Gastroesophageal sphincter (tissue), 3 donors: ENCODE measurements around the gene MAGEL2.

ENCODE experiments used
- EP300 ChIP-seq: sonication (generic); formaldehyde crosslinking; IDR thresholded peaks from one replicate; pipeline ENCODE4 v1.6.1; 2017; ENCODE audit warnings: antibody characterized with exemption, mild to moderate bottlenecking
- TF ChIP-seq, protein P1 (sequence below), 4 experiments: fragments of 200-600 bp in 2 of 4; fragments of 450-650 bp in 2 of 4; sonication (generic) in 1 of 4; IDR thresholded peaks; one replicate each; pipeline ENCODE4 v1.5.1; 2017 to 2019; ENCODE audit warnings: antibody characterized with exemption in 4 of 4, mild to moderate bottlenecking in 2 of 4, moderate library complexity in 2 of 4

DNA sequence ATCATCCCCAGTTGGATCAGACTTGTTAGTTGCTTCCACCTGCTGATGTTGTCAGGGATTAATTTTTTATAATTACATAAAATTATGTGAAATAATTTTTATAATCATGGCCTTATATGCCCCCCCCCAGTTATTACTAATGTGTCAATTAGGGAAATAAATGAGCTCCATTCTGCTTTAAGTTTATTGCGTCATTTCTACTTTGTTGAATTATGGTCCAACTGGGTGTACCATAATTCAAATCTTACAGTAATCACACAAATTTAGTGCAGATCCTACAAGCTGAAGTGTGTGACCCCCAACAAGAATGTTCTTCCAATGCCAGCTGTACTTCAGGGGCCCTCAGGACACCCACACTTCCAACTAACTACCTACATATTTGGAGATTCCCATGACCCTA, 46.9 kb upstream of the MAGEL2 start:
- TF ChIP-seq, protein P1, sequence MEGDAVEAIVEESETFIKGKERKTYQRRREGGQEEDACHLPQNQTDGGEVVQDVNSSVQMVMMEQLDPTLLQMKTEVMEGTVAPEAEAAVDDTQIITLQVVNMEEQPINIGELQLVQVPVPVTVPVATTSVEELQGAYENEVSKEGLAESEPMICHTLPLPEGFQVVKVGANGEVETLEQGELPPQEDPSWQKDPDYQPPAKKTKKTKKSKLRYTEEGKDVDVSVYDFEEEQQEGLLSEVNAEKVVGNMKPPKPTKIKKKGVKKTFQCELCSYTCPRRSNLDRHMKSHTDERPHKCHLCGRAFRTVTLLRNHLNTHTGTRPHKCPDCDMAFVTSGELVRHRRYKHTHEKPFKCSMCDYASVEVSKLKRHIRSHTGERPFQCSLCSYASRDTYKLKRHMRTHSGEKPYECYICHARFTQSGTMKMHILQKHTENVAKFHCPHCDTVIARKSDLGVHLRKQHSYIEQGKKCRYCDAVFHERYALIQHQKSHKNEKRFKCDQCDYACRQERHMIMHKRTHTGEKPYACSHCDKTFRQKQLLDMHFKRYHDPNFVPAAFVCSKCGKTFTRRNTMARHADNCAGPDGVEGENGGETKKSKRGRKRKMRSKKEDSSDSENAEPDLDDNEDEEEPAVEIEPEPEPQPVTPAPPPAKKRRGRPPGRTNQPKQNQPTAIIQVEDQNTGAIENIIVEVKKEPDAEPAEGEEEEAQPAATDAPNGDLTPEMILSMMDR (IDR thresholded peaks at IDR 0.05), result no peak
- TF ChIP-seq EP300, result no peak
